Stimulated activated CD8-positive, alpha-beta memory T cell treated with anti-CD3 and anti-CD28 coated beads, Interleukin-15, amount 100 ng/mL, for 48 hours (primary cell): Measurements from ENCODE around the gene NRG2.

Source experiments
- DNase-seq, 2 donors: peaks; one replicate each; pipeline ENCODE4 v3.0.0-alpha.2; 2020; ENCODE audit warnings: low read depth in 2 of 2

Gene NRG2

DNA sequence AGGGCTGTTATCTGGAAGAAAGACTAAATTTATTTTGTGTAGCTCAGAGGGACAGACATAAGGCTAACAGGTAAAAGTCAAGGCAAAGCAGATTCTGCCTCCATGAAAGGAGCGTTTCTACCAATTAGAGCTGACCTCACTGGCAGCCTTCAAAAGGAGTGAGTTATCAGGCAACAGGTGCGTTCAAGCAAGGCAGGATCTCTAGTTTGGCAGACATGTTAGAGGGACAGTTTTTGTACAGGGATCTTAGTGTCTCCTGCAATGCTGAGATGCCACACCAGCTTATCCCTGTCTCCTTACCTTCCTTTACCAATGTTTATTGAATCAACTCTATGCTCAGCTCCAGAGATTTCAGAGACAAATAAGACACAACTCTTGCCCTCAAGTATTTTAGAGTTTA, 73.8 kb downstream of the NRG2 start:
- no peak for DNase-seq

GRCh38 chr5:139968547-139969261, 74.4 kb downstream of the NRG2 start:
- peak; percentile 73 to 82 for DNase-seq

DNA sequence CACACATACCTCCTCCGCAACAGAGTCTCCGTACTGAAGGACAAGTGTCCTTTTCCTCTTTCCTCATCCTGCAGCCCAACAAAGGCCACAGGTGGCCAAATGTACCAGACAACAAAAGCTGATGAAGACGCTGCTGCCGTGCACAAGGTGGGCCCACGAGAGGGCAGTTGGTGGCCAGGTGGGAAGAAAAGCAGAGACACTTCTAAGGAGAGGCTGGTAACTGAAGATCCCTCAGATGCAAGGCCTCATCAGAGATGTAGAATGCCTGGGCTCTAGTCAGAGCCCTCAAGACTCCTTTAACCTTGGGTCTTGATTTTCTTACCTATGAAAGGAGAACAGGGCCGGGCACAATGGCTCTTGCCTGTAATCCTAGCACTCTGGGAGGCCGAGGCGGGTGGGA, 75.7 kb downstream of the NRG2 start:
- DNase-seq: no peak

DNA sequence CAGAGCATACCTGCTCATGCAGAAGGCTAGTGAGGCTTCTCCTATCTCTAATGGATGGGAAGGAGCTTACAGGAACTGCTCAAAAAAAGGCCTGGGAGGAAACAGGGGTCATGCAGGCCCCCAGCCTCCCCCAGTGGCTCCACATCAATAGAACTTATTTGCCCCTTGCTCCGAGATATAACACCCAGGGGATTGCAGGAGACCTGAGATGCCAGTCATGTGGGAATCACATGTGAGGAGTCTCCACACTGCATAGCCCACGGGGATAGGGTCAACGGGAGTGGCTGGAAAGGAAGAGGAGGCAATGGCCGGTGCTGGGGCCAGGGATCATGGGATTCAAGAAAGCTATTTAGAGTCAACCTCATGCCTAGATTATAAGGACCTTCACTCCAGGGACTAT, 76.2 kb downstream of the NRG2 start:
- DNase-seq: no peak

DNA sequence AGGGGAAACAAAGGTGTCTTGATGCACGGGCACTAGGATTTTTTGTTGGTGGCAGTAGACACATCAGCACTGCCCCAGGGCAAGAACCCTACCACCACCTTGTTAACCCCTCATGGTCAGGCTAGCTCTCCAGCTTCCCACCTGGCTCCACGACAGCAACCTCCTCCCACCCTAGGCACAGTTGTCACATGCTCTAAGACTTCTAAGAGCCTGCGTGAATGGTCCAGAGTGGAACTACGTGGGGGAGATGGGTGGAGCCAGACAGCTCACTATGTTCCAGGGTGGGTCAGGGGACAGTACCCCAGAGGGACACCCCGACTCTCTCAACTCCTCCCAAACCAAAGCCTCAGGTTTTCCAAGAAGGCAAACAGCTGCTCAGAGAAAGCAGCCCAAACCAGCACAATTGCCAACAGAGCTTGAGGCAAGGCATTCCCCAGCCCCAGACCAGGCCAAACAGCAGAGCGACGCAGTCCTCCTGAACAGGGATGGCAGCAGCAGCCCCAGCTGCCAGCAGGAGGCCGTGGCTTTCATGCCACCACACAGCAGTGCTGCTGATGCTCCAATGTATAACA, 78.0 kb downstream of the NRG2 start:
- no peak for DNase-seq

- DNase-seq: no peak
Observed at GRCh38 chr5:139964266-139964993, 78.7 kb downstream of the NRG2 start.

- DNase-seq: no peak
Observed at GRCh38 chr5:139962445-139962844, 80.7 kb downstream of the NRG2 start.

DNA sequence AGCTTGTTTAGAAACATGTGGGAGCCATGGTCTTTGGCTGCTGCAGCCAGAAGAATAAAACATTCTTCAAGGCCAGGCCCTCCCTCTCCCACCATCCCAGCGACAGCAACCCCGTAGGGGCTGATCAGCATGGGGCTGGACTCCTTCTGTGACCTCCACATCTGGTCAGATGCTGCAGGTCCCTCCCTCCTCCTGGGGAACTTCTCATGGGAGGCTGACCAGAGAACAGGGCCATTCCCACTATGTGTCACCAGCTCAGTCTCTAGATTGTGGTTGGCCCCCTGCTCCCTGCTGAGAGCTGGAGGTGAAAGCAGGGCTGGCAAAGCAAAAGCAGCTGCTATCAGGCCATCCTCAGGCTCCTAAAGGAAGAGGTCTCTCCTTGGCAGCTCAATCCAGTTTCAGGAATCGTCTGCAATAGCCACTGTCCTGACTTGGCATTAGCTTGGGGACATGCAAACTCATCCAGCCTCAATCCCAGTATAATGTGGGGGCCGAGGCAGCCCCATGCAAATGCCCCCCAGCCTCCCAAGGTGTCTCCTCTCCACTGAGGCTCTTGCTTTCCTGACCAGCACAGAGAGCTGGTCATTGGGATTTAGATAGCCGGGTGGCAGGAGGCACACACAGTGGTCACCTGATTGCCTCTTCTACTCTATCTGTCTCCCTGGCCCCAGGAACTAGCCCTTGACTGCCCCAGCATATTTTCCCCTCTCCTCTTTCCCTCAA, 81.5 kb downstream of the NRG2 start:
- no peak for DNase-seq

DNA sequence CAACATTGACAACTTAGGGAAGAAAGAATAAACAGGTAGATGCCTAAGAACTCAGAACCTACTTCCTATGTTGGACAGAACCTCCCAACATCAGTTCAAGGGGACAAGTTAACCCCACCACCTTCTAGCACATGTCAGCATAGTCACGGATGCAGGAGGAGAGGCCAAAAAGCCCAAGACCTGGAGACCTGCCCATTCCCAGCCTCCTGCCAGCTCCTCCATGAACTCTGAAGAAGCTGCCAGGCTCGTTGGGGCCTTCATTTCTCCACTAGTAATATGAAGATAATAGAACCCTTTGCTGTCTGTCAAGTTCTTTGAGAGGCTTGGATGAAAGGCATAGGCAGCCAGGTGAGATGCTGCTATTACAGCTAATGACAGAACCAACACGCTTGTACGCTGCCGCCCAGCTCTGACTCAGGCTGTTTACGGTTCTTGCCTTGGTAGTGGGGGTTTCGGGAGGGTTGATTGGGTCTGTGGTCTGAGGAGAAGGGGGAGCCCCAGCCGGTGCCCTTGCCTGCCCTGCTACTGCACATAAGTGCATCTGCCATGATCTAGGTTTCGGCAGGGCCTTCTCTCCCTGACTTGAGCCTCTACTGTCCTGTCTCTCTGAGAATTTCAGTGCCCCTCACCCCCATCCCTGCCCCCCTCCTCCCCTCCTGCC, 82.2 kb downstream of the NRG2 start:
- DNase-seq: peak in 1 of 2 donors; percentile 3

DNA sequence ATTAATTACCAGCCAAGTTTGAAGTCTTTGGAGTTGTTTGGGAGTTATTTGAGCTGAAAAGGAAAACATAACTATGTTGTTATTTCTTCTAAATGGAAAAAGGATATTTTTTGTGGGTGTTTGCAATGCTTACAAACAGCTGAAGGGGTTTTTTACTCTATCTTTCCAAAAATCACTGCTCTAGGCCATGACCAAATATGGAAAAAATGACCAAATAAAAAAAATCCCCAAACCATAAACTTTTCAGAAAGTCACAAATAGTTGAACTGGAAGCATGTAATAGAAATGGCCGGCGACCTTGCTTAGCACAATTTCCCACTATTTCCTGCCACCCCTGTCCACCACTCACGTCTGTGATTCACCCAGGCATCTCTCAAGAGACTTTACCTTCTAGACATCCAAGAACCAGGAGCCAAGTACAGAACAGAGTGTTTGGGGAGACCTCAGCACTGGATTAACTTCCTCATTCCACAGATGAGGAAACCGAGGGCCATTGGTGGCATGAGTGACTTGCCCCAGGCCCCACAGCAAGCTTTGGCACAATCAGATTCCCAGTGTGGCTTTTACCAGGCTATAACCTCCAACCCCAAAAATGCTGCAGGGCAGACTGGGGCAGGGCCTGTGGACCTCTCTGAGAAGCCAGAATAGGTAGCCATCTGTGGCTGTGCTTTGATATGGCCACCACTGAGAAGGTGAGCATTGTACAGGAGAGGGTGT, 84.5 kb downstream of the NRG2 start:
- DNase-seq: no peak

- DNase-seq: no peak
Observed at GRCh38 chr5:139956342-139956741, 86.8 kb downstream of the NRG2 start.

GRCh38 chr5:139955616-139956273, 87.4 kb downstream of the NRG2 start:
- no peak for DNase-seq

DNA sequence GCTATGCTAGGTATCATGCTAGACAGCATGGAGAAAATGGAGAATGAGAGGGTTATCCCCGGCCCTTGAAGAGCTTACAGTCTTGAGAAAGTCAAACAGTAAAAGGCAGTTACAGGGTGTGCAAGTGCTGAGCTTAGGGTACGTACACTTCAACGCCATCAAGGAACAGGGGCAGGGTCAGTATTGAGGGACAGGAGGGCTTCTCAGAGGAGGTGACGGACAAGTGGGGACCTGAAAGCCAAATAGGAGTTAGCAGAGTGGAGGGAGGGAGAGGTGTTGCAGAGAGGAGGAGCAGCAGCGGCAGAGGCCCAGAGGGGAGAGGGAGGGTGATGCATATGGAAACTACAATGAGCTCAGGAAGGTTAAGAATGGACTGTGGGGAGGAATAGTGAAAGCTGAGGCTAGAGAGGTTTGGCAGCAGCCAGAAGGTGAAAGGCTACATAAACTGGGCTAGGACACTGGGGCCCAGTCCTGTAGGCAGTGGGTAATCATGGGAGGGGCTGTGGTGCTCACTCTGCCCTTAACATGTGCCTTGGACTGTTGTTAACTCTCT, 88.0 kb downstream of the NRG2 start:
- DNase-seq: no peak

GRCh38 chr5:139954462-139954861, 88.6 kb downstream of the NRG2 start:
- DNase-seq: no peak

- no peak for DNase-seq
Observed at GRCh38 chr5:139954022-139954421, 89.1 kb downstream of the NRG2 start.

- DNase-seq: no peak
Observed at GRCh38 chr5:139952574-139952973, 90.5 kb downstream of the NRG2 start.

GRCh38 chr5:139951983-139952382, 91.1 kb downstream of the NRG2 start:
- no peak for DNase-seq

GRCh38 chr5:139951296-139951924, 91.7 kb downstream of the NRG2 start:
- no peak for DNase-seq

GRCh38 chr5:139950436-139950835, 92.7 kb downstream of the NRG2 start:
- DNase-seq: no peak

DNA sequence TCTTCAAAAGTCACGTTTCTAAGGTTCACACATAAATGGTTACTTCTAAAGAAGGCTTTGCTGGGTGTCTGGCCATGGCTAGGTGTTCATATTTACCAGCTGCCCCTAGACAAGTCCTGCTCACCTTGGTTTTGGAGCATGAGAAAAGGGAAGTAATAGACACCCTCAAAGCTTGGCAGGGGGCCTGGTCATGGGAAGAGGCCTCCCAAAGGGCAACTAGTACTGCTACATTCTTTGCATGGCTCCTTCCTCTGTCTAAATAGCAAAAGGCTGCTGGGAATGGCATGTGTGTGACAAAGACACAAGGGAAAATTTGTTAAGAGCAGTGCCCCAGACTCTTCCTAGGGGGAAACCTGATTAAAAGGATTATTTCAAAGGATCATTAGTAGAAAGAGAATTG, 93.4 kb downstream of the NRG2 start:
- no peak for DNase-seq
